ENCODE results near the gene NR2E3.

DNA sequence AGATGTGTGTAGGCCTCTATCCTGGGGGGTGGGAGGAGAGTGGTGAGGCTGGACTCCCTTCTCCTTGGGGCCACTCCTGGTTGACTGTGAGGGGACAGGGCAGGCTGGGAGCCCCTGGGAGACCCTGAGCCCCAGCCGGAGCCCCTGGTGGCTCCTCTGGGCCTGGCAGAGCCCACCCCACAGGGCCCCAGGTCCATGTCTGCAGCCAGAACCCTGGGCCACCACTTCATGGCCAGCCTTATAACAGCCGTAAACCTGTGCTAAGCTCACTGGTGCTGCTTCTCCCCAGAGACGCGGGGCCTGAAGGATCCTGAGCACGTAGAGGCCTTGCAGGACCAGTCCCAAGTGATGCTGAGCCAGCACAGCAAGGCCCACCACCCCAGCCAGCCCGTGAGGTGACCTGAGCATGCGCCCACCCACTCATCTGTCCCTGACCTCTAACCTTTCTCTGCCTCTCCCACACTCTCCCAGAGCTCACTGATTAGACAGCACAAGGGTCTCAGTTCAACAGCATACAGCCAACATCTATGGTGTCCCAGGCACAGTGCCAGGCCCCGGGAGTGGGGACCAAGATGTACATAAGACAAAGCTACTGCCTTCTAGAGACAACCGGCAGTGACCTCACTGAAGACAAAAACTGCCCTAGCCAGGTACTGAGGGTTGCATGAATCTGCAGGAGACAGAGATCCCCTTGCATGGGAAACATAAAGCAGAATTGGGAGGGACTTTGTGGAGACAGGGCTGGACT, 3.5 kb downstream of the NR2E3 start:
- TF ChIP-seq, protein P1, sequence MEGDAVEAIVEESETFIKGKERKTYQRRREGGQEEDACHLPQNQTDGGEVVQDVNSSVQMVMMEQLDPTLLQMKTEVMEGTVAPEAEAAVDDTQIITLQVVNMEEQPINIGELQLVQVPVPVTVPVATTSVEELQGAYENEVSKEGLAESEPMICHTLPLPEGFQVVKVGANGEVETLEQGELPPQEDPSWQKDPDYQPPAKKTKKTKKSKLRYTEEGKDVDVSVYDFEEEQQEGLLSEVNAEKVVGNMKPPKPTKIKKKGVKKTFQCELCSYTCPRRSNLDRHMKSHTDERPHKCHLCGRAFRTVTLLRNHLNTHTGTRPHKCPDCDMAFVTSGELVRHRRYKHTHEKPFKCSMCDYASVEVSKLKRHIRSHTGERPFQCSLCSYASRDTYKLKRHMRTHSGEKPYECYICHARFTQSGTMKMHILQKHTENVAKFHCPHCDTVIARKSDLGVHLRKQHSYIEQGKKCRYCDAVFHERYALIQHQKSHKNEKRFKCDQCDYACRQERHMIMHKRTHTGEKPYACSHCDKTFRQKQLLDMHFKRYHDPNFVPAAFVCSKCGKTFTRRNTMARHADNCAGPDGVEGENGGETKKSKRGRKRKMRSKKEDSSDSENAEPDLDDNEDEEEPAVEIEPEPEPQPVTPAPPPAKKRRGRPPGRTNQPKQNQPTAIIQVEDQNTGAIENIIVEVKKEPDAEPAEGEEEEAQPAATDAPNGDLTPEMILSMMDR (IDR thresholded peaks at IDR 0.05; ENCODE audit: insufficient read depth, low read depth, low read length) = no peak
- TF ChIP-seq EZH2 (IDR thresholded peaks at IDR 0.05; ENCODE audit: insufficient read depth, low read length) = no peak

Data from astrocyte (in vitro differentiated cells and primary cell).